Measurements from ENCODE around the gene SPTBN4.
"Not testable (repeated sequence)": the region's sequence is repeated elsewhere in the genome, so short reads cannot be mapped to it uniquely, and the experiment has no call there.

SPTBN4 gene

GRCh38 chr19:40623403-40624251 is 156.8 kb downstream of the SPTBN4 start:
- no peak for DNase-seq

DNA sequence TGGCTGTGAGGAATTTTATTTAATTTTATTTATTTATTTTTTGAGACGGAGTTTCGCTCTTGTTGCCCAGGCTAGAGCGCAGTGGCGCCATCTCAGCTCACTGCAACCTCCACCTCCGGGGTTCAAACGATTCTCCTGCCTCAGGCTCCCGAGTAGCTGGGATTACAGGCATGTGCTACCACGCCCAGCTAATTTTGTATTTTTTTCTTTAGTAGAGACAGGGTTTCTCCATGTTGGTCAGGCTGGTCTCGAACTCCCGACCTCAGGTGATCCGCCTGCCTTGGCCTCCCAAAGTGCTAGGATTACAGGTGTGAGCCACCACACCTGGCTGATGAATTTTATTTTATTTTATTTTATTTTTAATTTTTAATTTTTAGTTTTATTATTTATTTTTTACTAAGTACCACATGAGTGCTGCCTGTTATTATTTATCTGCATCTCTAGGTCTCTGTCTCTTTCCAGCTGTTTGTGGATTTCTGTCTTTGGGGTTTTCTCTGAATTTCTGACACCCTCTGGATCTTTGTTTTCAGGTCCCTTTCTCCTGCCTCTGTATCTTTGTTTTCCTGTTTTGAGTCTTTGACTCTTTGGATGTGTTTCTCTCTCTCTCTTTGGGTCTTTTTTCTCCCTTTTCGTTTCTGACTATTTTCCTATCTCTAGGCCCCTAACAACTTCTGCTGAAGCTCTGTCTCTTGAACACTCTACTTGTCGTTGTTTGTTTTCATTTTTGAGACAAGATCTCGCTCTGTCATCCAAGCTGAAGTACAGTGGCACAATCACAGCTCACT is 157.8 kb downstream of the SPTBN4 start:
- DNase-seq, result not testable (repeated sequence)

DNA sequence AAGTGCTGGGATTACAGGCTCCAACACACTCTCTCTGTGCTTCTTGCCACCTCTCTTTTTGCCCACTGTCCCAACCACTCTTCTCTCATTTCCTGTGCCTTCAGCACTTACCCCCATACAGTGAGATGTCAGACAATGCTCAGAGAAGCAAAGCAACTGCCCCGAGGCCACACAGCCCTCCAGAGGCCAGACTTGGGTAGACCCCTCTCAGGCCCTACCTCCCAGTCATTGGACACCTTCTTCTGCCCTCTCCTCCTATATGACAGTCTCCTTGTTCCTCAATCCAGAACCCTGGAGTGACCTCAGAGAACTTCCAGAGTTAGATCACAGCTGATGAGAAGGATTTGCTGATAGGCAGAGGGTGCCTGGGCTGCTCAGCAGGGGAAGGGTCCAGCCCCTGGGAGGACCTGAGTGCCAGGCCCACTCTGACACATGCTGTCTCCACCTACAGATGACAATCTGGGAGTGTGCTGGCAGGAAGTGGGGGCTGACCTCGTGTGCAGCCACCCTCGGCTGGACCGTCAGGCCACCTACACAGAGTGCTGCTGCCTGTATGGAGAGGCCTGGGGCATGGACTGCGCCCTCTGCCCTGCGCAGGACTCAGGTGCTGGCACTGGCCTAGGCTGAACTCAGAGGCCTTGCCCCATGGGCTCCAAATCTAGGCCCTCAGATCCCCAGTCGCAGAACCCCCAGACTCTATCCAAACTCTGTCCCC is 158.8 kb downstream of the SPTBN4 start:
- no peak for DNase-seq
